GM18858 (cell line): Measurements from ENCODE around the gene NPTX1.
"Not testable (repeated sequence)": the region's sequence is repeated elsewhere in the genome, so short reads cannot be mapped to it uniquely, and the experiment has no call there.

Experiments used
- ATAC-seq: cut with Tn5 transposase; IDR thresholded peaks from one replicate; pipeline ENCODE4 v1.9.1; 2021; ENCODE audit not compliant: unreplicated experiment

NPTX1 gene, protein sequence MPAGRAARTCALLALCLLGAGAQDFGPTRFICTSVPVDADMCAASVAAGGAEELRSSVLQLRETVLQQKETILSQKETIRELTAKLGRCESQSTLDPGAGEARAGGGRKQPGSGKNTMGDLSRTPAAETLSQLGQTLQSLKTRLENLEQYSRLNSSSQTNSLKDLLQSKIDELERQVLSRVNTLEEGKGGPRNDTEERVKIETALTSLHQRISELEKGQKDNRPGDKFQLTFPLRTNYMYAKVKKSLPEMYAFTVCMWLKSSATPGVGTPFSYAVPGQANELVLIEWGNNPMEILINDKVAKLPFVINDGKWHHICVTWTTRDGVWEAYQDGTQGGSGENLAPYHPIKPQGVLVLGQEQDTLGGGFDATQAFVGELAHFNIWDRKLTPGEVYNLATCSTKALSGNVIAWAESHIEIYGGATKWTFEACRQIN

DNA sequence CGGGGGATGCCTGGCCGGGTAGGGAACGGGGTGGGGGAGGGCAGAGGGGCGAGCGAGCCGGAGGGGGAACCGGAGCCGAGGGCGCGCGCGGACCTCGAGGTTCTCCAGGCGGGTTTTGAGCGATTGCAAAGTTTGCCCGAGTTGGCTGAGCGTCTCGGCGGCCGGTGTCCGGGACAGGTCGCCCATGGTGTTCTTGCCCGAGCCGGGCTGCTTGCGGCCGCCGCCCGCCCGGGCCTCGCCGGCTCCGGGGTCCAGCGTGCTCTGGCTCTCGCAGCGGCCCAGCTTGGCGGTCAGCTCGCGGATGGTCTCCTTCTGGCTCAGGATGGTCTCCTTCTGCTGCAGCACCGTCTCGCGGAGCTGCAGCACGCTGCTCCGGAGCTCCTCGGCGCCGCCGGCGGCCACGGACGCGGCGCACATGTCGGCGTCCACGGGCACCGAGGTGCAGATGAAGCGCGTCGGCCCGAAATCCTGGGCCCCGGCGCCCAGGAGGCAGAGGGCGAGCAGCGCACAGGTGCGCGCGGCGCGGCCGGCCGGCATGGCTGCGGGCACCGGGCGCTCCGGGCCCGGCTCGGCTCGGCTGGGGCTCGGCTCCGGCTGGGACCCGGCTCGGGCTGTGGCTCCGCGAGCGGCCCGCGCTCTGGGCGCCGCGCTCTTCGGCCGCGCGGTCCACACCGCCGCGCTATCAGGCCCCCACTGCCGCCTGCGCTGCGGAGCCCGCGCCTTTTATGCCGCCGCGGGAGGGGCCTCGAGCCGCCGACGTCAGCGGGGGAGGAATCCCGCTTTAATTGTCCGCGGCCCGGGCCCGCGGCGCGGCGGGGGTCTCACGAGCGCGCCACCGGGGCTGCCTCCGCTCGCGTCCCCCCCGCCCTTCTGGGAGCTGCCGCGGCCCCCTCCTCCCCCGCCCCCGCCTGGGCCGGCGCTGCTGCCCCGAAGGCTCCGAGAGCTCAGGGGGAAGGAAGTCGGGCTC is at the start of gene NPTX1:
Gene NPTX1, minus strand, starts transcription at position 698 of the 967 bp plus-strand sequence. Its CDS starts 161 bp downstream, at position 537.
- no peak for ATAC-seq

DNA sequence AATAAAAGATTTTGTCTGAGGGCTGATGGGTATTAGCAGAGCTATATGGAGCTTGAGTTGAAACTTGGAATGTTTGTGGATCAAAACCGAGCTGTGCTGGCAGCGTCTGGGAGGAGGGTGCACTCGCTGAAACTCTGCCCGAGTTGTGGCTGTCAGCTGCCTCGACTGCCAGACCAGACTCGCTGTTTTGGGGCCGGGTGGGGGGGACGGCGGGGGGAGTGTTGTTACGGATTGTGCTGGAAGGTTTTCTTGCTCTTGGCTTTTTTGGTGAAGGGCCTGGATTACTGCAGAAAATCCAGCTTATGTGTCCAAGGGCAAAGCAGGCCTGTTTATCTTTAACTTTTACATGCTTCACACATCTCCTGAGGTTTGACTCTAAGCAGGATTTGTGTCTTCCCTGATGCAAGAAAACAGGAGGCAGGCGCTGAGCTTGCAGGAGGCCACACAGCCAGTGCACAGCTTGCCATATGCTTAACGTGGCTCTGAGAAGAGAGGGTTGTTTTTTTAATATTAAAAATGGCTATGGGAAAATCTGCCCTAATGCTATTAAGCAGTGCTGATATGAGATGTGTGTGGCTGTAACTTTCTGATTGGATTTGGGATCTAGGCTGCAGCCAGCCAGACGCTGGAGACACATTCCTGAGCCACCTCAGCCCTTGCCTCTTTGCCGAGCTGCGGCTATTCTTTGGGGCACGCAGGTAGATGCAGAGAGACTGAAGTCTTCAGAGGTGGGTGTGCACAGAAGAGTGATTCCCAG is 47.7 kb upstream of the NPTX1 start:
- ATAC-seq, result no peak

DNA sequence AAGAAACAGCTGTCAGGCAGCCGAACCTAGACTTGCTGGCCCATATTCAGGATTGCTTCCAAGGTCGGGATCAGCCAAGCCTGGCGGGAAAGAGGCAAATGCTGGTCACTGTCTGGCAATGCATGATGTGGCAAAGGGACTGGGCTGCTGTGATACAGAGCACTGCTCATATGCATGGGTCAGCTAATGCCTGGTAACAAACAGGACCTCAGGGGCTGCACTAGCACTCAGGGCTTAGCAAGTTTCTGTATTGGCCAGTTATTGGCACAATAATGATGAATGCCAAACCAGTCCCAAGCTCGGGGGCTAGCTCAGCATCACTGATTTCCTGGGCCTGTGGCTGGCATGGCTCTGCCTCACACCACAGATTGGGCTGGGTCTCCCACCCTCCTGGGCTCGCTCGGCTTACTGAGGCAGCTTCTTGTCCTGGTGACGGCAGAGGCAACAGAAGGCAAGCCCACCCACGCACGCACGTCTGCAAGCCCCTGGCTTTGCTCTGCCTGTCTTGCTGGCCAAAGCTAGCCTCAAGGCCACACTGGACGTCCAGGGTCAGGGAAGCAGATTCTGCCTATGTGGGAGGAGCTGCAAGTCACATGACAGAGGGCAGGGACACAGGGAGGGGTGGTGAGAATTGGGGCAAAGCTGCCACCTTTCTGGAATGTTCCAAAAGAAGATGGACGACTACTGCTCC is 46.8 kb upstream of the NPTX1 start:
- no peak for ATAC-seq

DNA sequence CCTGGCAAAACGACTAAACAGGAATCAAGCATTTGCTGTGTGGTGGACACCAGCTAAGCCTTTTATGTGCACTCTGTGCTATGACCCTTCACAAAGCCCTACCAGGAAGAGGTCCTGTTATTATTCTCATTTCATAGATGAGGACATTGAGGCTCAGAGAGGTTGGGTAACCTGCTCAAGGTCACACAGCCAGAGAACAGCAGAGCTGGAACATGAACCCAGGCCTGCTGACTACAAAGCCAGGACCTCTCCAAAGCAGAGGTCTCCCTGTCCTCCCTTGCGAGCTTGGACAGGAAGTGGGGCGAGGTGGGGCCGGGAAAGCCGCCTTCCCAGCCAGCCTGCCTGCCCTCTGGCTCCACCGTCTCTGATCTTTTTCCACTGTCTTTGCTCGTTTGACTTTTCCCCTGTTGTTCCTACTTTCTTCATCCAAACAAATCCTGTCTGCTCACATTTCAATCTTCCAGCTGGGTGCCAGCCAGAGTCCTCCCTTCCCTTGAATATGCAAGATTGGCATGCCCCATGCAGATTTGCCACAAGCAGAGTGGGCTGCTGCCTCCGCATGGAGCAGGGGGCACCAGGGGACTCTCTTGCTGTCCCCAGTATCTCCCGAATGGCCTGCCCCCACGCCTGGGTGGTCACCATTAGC is 44.5 kb upstream of the NPTX1 start:
- ATAC-seq, result no peak

DNA sequence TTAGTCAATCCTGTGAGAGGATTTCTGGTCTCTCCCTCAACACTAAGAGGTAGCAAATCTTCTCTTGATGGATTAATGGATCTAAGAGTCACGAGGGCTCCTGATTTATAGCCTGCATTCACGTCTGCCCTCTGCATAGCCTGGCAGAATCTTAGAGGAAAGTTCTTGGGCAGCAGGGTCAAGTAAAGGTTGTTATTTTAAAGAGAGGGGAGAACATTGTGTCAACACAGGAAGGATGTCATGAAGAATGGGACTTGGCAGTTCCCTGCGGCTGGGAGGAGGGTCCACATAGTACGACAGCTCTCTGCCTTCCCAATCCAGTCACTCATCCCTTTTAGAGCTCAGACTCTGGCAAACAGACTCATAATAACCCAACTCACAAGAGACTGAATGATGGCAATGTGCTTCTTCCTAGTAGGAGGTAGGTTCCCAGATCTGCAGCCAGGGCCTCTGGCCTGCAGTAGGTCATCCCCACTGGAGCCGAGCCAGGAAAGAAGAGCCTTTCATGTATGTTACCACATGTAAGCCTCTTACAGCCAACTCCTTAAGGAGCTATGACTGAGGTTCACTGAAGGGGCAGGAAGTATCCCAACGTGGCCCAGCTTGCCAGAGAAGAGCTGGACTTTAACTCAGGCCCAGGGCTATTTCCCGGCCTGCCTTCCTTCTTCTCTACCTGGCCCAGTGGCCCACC is 42.8 kb upstream of the NPTX1 start:
- no peak for ATAC-seq

DNA sequence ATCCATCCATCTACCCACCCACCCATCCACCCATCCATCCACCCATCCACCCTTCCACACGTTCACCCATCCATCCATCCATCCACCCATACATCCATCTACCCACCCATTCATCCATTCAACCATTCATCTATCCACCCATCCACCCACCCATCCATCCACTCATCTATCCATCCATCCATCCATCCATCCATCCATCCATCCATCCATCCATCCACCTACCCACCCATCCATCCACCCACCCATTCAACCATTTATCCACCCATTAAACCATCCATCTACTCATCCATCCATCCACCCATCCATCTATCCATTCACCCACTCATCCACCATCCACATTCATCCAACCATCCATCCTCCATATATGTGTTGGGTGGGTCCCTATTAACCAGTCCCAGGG is 42.0 kb upstream of the NPTX1 start:
- no peak for ATAC-seq

DNA sequence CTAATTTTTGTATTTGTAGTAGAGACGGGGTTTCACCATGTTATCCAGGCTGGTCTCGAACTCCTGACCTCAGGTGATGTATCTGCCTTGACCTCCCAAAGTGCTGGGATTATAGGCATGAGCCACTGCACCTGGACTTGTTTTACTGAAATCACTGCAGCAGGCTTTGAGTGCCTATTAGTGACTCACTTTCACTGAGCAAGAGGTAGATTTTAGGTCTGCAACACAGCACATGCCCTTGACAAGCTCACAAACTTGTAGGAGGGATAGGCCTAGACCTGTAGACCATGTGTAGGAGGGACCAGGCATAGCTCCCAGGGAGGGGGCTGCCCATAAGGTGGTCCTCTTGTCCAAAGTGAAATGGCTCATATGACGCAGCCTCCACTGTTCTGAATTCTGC is 41.2 kb upstream of the NPTX1 start:
- ATAC-seq, result no peak

DNA sequence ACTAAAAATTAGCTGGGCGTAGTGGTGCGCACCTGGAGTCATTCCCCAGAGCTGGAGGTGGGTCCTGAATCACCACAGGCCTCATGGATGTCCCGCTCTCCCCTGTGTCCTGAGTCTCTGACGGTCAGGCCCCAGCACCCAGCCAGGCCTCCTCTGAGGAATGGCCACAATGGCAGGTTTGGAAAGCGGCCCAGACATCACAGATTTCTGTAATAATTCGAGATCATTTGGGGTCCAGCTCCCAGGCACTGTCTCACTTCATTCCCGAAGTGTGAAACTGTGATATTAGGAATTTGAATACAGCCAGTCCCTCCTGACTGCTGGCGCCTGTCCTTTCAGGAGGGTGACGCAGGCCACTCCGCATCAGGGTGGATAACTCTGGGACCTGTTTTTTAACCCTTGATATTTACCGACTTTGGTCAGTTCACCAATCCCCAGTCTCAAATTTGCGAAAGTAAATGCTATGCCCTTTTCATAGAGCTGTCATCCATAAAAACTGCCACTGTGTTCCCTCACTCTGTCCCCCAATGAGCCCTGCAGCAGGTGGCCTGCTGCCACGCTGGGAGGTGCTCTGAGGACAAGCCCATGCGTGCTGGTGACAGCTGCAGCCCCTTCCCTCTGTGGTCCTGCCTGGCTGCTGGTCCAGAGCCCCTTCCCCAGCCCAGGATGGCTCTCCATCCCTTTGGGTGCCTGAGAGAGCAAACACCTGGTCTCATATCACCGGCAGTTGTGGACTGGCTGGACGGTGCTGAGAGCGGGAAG is 39.9 kb upstream of the NPTX1 start:
- ATAC-seq, result no peak

DNA sequence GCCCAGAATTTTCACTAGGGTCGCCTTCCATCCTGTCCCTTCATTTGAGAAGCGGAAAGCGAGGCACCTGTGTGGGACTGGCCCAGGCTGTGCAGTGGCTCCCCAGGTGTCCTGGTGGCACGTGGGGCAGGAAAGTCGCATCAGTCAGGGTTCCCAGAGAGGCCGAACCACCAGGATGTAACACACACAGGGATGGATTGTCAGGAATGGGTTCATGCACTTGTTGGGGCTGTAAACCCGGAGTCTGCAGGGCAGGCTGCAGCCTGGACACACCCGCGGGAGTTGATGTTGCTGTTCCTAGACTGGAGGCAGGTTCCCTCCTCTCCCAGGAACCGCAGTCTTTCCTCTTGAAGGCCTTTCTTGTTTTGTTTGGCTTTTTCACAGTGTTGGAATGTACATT is 37.5 kb upstream of the NPTX1 start:
- no peak for ATAC-seq

DNA sequence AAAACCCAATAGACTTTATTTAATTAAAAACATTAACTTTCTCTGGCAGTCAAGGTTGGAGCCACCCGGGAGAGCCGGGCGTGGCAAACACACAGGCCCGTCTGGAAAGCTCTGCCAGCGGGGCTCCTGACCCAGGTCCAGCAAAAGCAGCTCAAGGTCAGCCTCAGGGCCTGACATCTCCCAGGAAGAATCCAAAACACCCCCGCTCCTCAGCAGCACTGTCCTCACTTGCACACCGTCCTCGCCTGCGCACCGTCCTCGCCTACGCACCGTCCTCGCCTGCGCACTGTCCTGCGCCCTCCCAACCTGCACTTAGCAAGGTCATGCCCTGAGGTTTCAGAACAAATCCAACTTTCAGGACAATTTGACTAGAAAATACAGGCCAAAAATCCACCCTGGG is 36.8 kb upstream of the NPTX1 start:
- ATAC-seq, result no peak

DNA sequence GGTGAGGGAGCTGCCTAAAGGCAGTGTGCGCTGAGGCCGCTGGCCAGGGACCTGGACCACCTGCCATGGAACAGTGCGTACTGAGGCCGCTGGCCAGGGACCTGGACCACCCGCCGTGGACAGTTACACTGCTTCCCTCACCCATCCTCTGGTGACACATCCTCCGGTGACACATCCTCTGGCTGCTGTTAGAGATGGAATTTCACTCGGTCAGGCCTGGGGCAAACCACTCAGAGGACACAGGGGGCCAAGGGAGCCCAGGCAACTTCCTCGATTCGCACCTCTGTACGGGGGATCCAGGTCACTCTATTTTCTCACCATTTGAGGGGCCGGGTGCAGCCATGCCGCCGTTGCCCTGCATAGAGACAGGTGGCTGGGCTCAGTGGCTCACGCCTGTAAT is 35.8 kb upstream of the NPTX1 start:
- ATAC-seq, result no peak

DNA sequence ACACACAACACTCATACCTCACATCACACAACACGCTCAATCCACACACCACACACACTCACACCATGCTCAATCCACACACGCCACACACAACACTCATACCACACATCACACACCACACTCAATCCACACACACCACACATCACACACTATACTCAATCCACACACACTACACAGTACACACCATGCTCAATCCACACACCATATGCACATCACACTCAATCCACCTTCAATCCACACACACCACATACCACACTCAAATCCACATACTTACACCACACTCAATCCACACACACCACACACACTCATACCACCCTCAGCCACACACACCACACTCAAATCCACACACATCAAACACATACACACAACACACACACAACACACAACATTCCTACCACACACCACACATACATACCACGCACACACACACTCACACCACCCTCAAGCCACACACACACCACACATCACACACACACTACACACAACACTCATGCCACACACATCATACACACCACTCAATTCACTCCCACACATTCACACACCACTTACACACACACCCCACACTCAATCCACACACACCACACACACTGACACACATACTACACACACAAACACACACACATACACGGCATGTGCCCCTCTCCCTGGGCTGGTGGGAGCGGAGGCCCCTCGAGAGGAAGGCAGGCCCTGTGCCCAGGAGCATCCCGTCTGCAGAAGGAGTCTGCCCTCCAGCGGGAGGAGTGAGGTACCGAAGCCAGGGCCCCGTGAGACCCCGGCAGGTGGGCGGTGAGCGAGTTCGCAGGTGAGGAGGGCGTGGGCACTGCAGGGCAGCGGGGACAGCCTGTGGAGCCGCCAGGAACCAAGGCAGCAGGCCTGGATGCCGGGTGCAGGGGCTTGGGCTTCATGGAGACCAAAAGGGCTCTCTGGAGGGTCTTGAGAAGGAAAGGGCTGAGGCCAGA is 35.1 kb upstream of the NPTX1 start:
- ATAC-seq, result no peak

DNA sequence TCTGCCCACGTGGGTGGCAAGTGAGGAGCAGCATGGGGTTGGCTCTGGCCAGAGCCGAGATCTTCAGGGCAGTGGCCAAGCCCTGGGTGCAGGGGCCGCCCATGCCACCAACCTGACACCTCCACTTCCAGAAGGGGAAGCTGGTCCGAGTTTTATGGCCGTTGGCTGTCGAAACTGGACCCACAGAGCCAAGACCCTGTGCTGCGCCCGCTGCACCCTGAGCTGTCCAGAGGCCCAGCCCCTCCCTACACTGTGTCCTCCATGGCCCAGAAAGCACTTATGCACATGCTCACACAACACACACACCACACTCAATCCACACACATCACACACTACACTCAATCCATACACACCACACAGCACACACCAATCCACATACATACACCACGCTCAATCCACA is 34.4 kb upstream of the NPTX1 start:
- no peak for ATAC-seq

DNA sequence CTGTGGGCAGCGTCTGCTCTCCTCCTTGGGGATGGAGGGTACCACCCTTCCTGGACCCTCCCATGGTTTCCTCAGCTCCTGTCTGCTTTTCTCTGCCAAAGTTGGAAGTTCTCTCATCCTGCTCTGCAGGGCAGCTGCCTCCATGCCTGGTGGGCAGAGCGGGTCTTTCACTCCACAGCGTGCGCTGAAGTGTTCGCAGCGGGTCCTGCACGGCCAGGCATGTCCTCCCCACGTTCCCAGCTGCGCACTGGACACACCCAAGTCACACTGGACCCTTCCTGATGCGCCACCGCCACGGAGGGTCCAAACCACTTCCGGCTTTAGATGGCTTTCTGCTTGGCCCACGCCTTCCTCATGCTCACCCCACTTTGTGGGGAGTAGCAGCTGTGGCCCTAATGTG is 33.7 kb upstream of the NPTX1 start:
- no peak for ATAC-seq

DNA sequence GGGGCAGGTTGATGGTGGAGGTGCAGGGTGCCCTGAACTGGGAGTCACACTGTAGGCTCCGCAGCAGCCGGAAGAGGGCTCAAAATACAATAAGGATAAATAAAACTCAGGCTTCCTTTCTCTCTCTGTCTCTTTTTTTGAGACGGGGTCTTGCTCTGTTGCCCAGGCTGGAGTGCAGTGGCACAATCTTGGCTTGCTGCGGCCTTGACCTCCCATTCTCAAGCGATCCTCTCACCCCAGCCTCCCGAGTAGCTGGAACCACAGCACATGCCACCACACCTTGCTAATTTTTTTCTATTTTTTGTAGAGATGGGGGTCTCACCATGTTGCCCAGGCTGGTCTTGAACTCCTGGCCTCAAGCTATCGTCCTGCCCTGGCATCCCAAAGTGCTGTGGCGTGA is 32.9 kb upstream of the NPTX1 start:
- ATAC-seq, result no peak

DNA sequence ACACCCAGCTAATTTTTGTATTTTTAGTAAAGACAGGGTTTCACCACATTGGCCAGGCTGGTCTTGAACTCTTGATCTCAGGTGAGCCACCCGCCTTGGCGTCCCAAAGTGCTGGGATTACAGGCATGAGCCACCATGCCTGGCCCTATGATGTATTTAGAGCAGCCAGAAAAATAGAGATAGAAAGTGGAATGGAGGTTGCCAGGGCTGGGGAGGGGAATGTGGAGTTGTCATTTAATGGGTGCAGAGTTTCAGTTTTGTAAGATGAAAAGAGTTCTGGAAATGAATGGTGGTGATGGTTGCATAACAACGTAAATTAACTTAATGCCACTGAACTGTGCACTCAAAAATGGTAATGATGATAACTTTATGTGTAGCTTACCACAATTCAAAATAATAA is 31.6 kb upstream of the NPTX1 start:
- no peak for ATAC-seq

DNA sequence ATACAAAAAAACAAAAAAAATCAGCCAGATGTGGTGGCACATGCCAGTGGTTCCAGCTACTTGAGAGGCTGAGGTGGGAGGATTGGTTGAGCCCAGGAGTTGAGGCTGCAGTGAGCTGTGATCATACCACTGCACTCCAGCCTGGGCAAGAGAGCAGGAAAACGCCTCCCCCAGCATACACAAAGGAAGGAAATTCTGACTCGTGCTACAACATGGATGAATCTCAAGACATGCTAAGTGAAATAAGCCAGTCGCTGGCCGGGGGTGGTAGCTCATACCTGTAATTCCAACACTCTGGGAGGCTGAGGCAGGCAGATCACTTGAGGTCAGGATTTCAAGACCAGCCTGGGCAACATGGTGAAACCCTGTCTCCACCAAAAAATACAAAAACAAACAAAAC is 30.8 kb upstream of the NPTX1 start:
- not testable (repeated sequence) for ATAC-seq
